HAP-1 (cell line): ENCODE results near the gene PCSK5.

ENCODE experiments used
- DNase-seq, 2 experiments: peaks; one replicate each; pipeline ENCODE4 v3.0.0-alpha.2; 2016 to 2020; ENCODE audit warnings: low spot score in 2 of 2
- H3K27me3 ChIP-seq: fragments of 250-450 bp; sonication (Bioruptor Pico); 2 replicates; pipeline ENCODE4 v1.5.1; 2020; ENCODE audit warnings: low read depth, mild to moderate bottlenecking, moderate library complexity
- H3K36me3 ChIP-seq: fragments of 250-450 bp; sonication (Bioruptor Pico); replicated peaks from 2 replicates; pipeline ENCODE4 v1.5.1; 2020; ENCODE audit warnings: mild to moderate bottlenecking
- H3K4me1 ChIP-seq: fragments of 250-450 bp; sonication (Bioruptor Pico); 2 replicates; pipeline ENCODE4 v1.5.1; 2020; ENCODE audit warnings: mild to moderate bottlenecking
- H3K4me3 ChIP-seq: fragments of 250-450 bp; sonication (Bioruptor Pico); 2 replicates; pipeline ENCODE4 v1.5.1; 2020; ENCODE audit warnings: mild to moderate bottlenecking, moderate library complexity
- H3K9me3 ChIP-seq: fragments of 250-450 bp; sonication (Bioruptor Pico); 2 replicates; pipeline ENCODE4 v1.5.1; 2020; ENCODE audit warnings: mild to moderate bottlenecking, moderate library complexity
- in situ Hi-C: fragments of 300-500 bp; cut with MboI; formaldehyde crosslinking; loops from 3 replicates; pipeline ENCODE4 v1.14.3; 2020; ENCODE audit warnings: low sequenced_read_pairs, inconsistent platforms, mixed read lengths

Gene PCSK5

DNA sequence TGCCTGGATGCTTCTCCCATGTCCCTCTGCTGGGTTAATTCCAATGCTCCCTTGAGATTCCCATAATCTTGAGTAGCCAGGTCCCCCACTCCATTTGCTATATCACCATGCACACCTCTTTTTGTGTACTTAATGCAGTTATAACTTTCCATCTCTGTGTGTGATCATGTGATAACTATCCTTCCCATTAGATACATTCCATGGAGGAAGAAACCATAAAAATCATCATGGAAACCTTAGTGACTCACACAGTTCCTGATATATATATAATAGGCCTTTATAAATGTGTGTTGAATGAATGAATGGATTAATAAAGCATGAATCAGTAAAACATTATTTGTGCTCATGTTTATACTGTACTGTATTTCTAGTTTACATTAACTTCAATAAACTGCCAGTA lies 104.6 kb downstream of the PCSK5 start:
- H3K9me3 ChIP-seq = no peaks in the 10 kb centered on the region
- no peak overlapping the region for H3K4me3 ChIP-seq
- H3K4me1 ChIP-seq = no peaks in the 10 kb centered on the region
- no peak for DNase-seq
- no peaks in the 10 kb centered on the region for H3K36me3 ChIP-seq
- H3K27me3 ChIP-seq = no peaks in the 10 kb centered on the region
- in situ Hi-C loops = no loop called here

DNA sequence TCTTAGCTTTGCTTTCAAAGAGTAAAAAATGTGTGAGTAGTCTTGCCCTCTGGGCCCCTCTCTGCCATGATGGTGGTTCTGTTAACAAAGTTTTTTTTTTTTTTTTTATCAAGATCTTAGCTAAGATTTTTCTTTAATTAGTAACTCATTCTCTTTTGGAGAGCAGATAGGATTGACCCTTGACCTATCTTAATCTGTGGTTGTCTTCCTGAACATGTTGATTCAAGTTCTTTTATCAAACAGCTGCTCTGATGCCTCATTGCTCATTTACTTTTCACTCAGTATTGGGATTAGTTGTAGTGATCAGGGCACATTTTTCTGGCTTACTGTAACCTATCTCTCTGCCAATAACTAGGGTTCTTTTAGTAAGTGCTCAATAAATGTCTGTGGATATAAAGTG lies 106.3 kb downstream of the PCSK5 start:
- no peak for DNase-seq
- no peaks in the 10 kb centered on the region; the same call in 1 of the 2 replicates for H3K4me1 ChIP-seq
- H3K27me3 ChIP-seq = no peaks in the 10 kb centered on the region
- no peaks in the 10 kb centered on the region for H3K36me3 ChIP-seq
- H3K4me3 ChIP-seq = no peak overlapping the region
- in situ Hi-C loops = no loop called here
- H3K9me3 ChIP-seq = no peaks in the 10 kb centered on the region

DNA sequence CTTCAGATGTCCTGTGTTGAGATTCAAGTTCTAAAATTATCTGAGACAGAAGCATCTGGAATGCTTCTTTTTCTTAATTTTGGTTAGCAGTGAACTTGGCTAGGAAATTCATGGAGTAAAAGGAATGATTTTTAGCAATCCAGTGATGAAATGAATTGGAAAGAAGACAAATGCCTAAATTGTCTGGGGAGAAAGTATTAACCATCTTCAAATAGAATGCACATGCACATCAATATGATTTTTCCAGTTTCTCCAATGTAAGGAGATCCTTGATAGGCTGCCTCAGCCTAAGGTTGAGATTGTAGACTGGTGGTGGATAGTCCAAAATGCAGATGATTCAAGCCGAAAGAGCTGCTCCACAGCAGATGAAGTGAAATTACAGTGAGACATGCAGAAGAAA lies 106.7 kb downstream of the PCSK5 start:
- Histone ChIP-seq H3K4me3 (no peak overlapping the region), H3K36me3 (no peaks in the 10 kb centered on the region), H3K9me3 (no peaks in the 10 kb centered on the region), H3K27me3 (no peaks in the 10 kb centered on the region), H3K4me1 (no peaks in the 10 kb centered on the region; the same call in 1 of the 2 replicates)
- in situ Hi-C loops = no loop called here
- DNase-seq = no peak

DNA sequence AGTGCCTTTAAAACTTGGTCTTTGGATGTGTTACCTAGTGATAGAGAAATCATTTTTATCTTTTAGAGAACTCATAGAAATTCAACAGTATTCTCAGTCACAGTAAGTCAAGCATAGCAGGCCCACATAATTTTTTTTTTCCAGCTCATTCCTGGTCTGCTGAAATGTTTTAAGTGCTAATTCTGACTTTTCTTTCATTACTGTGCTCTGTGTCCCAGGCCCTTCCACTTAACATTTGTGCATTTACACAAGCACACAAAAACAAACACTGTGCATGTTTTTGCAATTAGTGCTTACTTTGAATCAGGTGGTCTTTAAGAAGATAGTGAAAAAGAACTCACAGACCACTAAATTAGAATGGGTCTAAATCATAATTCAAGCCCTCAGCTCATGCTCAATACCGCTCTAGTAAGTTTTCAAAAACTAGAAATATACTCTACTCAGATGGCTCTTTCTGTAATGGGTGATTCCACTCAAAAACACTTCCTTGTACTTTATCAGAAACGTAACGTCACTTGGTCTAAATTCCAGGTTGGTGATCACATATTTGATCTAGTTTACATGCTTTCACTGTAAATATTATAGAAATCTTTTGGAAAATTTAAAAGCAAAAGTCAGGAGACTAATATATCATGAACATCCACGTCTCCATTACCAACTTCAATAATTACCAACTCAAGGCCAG lies 107.8 kb downstream of the PCSK5 start:
- in situ Hi-C loops = no loop called here
- H3K4me3 ChIP-seq = no peak overlapping the region
- no peaks in the 10 kb centered on the region for H3K9me3 ChIP-seq
- no peak for DNase-seq
- no peaks in the 10 kb centered on the region for H3K36me3 ChIP-seq
- no peaks in the 10 kb centered on the region for H3K27me3 ChIP-seq
- H3K4me1 ChIP-seq = no peaks in the 10 kb centered on the region; the same call in 1 of the 2 replicates

DNA sequence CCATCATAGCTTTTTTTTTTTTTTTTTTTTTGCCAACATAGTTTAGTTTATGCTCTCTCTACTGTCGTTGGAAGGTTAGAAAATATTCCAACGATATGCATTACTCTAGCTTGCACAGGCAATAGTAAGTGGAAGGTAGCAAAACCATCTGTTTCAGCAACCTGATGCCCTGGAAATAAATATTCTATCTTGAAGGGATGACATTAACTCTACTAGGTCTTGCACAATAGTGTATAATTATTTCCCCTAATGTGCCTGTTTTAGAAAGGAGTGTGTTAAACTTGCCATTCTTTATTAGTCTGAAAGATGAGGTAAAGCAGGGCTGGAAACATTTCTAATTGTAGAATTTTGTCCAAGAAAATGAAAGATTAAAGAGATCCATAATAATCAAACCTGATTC lies 111.0 kb downstream of the PCSK5 start:
- Histone ChIP-seq H3K4me3 (no peak overlapping the region), H3K27me3 (no peaks in the 10 kb centered on the region), H3K4me1 (no peaks in the 10 kb centered on the region; the same call in 1 of the 2 replicates), H3K36me3 (no peaks in the 10 kb centered on the region), H3K9me3 (no peaks in the 10 kb centered on the region)
- in situ Hi-C loops = no loop called here
- no peak for DNase-seq

DNA sequence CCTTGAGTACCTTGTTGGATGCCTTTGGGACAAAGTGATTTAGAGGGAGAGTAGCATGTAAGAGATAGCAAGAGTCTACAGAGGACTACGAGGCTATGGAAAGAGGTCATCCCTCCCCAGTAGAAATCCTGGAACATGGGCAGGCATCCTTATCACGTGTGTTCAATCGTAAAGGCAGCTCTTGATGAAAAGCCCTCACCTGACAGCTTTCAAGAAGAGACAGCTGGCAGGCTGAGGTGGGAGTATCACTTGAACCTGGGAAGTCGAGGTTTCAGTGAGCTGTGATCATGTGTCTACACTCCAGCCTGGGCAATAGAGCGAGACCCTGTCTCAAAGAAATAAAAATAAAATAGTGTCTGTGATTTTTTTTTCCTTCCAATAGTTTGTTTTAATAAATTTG lies 112.6 kb downstream of the PCSK5 start:
- DNase-seq = no peak
- H3K27me3 ChIP-seq = no peaks in the 10 kb centered on the region
- in situ Hi-C loops = no loop called here
- H3K9me3 ChIP-seq = no peaks in the 10 kb centered on the region
- H3K4me1 ChIP-seq = no peaks in the 10 kb centered on the region; the same call in 1 of the 2 replicates
- no peaks in the 10 kb centered on the region for H3K36me3 ChIP-seq
- H3K4me3 ChIP-seq = no peak overlapping the region

DNA sequence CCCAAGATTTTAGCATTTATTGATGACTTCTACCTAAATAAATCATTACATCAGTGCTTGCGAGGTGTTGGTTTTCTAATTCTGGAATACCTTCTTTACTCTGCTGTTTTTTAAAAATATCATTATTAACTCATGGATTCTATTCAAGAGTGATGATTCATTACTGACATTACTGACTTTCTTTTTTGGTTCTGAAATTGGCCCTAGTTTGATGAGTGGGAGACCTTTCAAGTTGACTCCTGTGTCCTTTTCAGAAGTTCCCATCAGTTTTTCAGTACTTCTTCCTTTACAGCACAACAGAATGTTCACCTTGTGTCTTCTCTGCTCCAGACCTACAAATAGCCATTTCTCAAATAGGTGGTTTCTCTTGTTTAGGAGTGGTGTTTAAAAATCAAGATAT lies 114.1 kb downstream of the PCSK5 start:
- no peaks in the 10 kb centered on the region for H3K36me3 ChIP-seq
- no peak for DNase-seq
- no peak overlapping the region for H3K4me3 ChIP-seq
- no peaks in the 10 kb centered on the region; the same call in 1 of the 2 replicates for H3K4me1 ChIP-seq
- in situ Hi-C loops = no loop called here
- no peaks in the 10 kb centered on the region for H3K9me3 ChIP-seq
- H3K27me3 ChIP-seq = no peaks in the 10 kb centered on the region

DNA sequence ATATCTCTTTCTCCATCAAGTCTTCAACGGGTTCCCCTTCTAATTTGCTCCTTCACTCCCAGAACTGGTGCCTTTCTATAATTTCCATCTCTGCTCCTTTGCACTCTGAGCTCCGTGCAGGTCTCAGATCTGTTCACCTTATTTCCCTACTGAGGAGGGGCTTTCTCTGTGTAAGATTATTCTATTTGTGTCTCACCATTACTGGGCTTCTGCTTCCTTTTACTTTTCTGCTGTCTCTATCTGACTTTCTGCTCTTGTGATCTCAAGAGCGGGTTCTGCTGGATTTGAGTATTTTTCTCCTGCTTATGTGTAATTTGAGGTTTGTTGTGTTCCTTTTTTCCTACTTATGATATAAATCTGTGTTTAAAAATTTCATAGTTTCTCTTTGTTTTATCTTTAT lies 117.5 kb downstream of the PCSK5 start:
- Histone ChIP-seq H3K4me1 (no peaks in the 10 kb centered on the region), H3K36me3 (no peaks in the 10 kb centered on the region), H3K9me3 (no peaks in the 10 kb centered on the region), H3K4me3 (no peak overlapping the region), H3K27me3 (no peaks in the 10 kb centered on the region)
- no peak for DNase-seq
- in situ Hi-C loops = no loop called here

DNA sequence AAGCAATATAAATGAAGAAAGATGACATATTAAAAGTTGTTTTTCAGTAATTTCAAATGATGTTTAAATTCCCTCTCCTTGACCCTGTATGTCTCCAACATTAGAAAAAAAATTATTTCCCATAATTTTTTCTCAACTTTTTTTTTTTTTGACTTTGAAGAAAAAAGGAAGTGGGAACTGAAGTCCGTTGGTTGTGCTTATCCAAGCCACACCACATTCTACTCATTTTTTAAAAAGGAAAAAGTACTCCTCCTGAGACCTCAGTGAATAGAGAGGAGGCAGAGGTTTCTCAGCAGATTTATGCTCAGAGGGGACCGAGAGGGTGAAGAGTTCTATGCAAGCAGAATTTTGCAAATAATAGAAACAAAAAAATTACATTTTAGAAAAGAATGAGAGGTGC lies 123.3 kb downstream of the PCSK5 start:
- Histone ChIP-seq H3K4me3 (no peak overlapping the region), H3K9me3 (no peaks in the 10 kb centered on the region), H3K27me3 (no peaks in the 10 kb centered on the region), H3K4me1 (no peaks in the 10 kb centered on the region), H3K36me3 (no peaks in the 10 kb centered on the region)
- DNase-seq = no peak
- in situ Hi-C loops = no loop called here

DNA sequence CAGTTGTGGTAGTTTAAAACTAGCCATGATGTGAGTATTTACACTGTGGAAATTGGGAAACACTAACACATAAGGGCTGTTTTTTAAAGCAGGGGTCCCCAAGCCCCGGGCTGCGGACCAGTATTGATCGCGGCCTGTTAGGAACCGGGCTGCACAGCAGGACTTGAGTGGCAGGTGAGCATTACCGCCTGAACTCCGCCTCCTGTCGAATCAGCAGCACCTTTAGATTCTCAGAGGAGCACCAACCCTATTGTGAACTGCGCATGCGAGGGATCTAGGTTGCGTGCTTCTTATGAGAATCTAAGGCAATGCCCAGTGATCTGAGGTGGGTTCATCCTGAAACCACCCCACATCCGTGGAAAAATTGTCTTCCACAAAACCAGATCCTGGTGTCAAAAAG lies 127.8 kb downstream of the PCSK5 start:
- Histone ChIP-seq H3K9me3 (no peaks in the 10 kb centered on the region), H3K36me3 (no peaks in the 10 kb centered on the region), H3K4me1 (peaks cover 5% of the 10 kb centered on the region; the same call in 1 of the 2 replicates), H3K4me3 (no peak overlapping the region), H3K27me3 (no peaks in the 10 kb centered on the region)
- in situ Hi-C loops = no loop called here
- no peak for DNase-seq

DNA sequence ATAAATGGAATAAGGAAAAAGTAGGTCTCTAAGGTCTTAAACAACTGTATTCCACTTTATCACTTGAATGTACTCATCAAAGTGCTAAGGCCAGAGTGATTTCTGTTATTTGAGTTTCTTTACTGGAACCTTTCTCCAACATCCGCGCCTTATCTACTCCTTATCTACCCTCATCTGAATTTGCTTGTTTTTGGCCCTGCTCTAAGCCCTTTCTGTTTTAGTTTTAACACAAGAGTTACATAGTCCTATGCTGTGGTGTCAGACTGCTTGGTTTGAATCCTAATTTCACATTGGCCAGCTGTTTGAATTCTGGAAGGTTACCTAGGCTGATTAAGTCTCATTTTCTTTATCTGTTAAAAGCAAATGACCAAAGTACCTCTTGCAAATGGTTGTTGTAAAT lies 128.3 kb downstream of the PCSK5 start:
- in situ Hi-C loops = no loop called here
- no peaks in the 10 kb centered on the region for H3K9me3 ChIP-seq
- H3K36me3 ChIP-seq = no peaks in the 10 kb centered on the region
- H3K27me3 ChIP-seq = no peaks in the 10 kb centered on the region
- DNase-seq = no peak
- peaks cover 5% of the 10 kb centered on the region; the same call in 1 of the 2 replicates for H3K4me1 ChIP-seq
- no peak overlapping the region for H3K4me3 ChIP-seq

DNA sequence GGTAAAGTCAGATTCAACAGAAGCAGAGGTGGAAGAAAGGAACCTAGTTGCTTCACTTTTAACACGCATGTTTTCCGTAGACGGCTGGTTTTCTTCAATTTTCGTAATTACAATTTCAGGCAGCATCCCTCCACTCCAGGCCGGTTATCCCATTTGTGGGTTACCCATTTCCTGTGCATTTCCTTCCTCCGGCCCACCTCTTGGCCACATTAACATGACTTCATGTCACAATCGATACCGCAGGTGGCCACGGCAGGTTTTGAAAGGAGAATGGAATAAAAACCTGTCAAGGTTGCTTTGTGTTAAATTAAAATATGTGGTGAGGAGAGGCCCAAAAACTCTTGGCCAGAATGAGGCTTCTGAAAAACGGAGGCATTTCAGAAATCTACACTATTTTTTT lies 130.2 kb downstream of the PCSK5 start:
- DNase-seq = no peak
- no peaks in the 10 kb centered on the region for H3K36me3 ChIP-seq
- H3K4me3 ChIP-seq = no peak overlapping the region
- in situ Hi-C loops = no loop called here
- H3K4me1 ChIP-seq = peaks cover 5% of the 10 kb centered on the region; the same call in 1 of the 2 replicates
- H3K9me3 ChIP-seq = no peaks in the 10 kb centered on the region
- H3K27me3 ChIP-seq = no peaks in the 10 kb centered on the region

DNA sequence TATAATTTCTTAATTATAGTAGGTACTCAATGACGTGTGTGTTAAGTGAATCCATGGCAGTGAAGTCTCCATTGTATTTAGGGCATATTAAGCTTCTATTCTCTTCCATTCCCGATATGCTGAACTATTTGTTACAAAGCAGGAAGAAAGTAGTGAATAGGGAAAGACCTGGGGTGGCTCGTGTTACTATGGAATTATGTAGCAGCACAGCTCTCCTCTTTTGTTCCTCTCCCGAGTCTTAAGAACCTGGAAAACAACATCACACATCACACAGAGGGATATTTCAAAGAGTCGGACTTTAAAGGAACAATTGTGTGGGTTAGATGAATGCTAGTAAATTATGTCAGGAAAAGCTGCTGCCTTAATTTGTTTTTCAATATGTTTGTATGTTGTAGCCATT lies 131.8 kb downstream of the PCSK5 start:
- H3K27me3 ChIP-seq = no peaks in the 10 kb centered on the region
- no peak overlapping the region for H3K4me3 ChIP-seq
- no peaks in the 10 kb centered on the region for H3K9me3 ChIP-seq
- no peaks in the 10 kb centered on the region for H3K36me3 ChIP-seq
- DNase-seq = peak; percentile 15 to 63
- H3K4me1 ChIP-seq = peaks cover 5% of the 10 kb centered on the region; the same call in 1 of the 2 replicates
- in situ Hi-C loops = no loop called here

DNA sequence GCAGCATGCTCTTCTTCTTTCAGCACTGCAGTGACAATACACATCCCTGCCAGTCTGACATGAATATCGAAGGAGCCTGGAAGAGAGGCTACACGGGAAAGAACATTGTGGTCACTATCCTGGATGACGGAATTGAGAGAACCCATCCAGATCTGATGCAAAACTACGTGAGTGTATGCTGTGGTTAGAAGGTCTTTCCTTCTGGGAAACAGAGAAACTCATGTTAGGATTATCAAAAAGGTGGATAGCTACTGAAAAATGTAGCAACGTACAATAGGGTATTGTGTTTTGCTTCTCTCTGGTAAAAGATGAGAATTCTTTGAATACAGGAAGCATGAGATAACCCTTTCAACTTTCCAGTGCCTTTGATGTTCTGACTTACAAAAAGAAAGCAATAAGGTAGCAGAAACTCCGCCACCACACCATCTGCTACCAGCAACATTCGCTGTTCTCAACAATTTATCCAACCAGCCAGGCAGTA lies 133.3 kb downstream of the PCSK5 start:
- Histone ChIP-seq H3K27me3 (no peaks in the 10 kb centered on the region), H3K9me3 (no peaks in the 10 kb centered on the region), H3K4me1 (peaks cover 5% of the 10 kb centered on the region; the same call in 1 of the 2 replicates), H3K4me3 (no peak overlapping the region), H3K36me3 (no peaks in the 10 kb centered on the region)
- DNase-seq = no peak
- in situ Hi-C loops = no loop called here

DNA sequence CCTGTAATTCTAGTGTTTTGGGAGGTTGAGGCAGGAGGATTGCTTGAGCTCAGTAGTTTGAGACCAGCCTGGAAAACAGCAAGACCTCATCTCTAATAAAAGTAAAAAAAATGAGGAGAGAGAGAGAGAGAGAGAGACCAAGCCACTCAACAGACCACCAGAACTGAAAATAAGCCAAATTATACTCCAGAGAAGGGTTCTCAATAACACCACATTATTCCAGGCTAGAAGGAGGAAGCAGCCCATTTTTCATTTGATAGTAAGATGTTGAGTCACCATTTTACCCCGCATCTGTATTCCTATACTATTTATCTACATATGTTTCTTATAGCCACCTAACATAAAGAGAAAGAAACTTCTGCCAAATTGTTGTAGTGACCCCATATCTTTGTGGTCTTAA lies 134.8 kb downstream of the PCSK5 start:
- no peak for DNase-seq
- no peaks in the 10 kb centered on the region for H3K27me3 ChIP-seq
- H3K4me3 ChIP-seq = no peak overlapping the region
- in situ Hi-C loops = no loop called here
- H3K4me1 ChIP-seq = peaks cover 5% of the 10 kb centered on the region; the same call in 1 of the 2 replicates
- no peaks in the 10 kb centered on the region for H3K36me3 ChIP-seq
- H3K9me3 ChIP-seq = no peaks in the 10 kb centered on the region
